A673 (cell line): ENCODE data around the gene NANS. TPM values are rescaled to one million over a fixed set of nuclear protein-coding genes. Genes with fewer than 3 reads are reported as not detected.

Source experiments
- BruUV-seq: library from RNA; stranded (reverse); fragments of 400-500 nt; replicated peaks from 2 replicates; lab custom pipeline; 2021; lab: Mats Ljungman, UMichigan
- CTCF ChIA-PET: fragments of 300-600 bp; sonication (Branson Sonifier 250); formaldehyde crosslinking; loops from one replicate; lab custom pipeline; 2022; ENCODE audit warnings: antibody characterized with exemption; lab: Charles Lee
- POLR2A ChIA-PET: fragments of 300-600 bp; sonication (Branson Sonifier 250); formaldehyde crosslinking; loops from one replicate; lab custom pipeline; 2022; ENCODE audit warnings: antibody characterized with exemption; ENCODE audit not compliant: low non-redundant PET; lab: Charles Lee
- DNase-seq: peaks from one replicate; pipeline ENCODE4 v3.0.0-alpha.2; 2015; ENCODE audit warnings: low spot score
- H3K27ac ChIP-seq: fragments of 200-600 bp; sonication (generic); 2 replicates; pipeline ENCODE4 v1.5.1; 2016; ENCODE audit warnings: mixed run types, low read depth, mild to moderate bottlenecking, mixed read lengths, antibody characterized with exemption, low read length; ENCODE audit not compliant: poor library complexity, severe bottlenecking
- H3K27me3 ChIP-seq: fragments of 200-600 bp; sonication (generic); replicated peaks from 2 replicates; pipeline ENCODE4 v1.6.1; 2017; ENCODE audit warnings: mixed run types, low read depth, mild to moderate bottlenecking, mixed read lengths, antibody characterized with exemption, low read length; ENCODE audit not compliant: insufficient read depth, poor library complexity
- H3K36me3 ChIP-seq: fragments of 200-600 bp; sonication (generic); 2 replicates; pipeline ENCODE4 v1.6.1; 2016; ENCODE audit warnings: mixed run types, mild to moderate bottlenecking, mixed read lengths, antibody characterized with exemption, low read length; ENCODE audit not compliant: insufficient read depth, poor library complexity, severe bottlenecking
- H3K4me1 ChIP-seq: fragments of 200-600 bp; sonication (generic); 2 replicates; pipeline ENCODE4 v1.6.1; 2017; ENCODE audit warnings: mixed run types, mild to moderate bottlenecking, mixed read lengths, antibody characterized with exemption, low read length; ENCODE audit not compliant: insufficient read depth, poor library complexity, severe bottlenecking
- H3K4me3 ChIP-seq: fragments of 200-600 bp; sonication (generic); 2 replicates; pipeline ENCODE4 v1.5.1; 2016; ENCODE audit warnings: low read depth, mixed run types, mild to moderate bottlenecking, mixed read lengths, low read length; ENCODE audit not compliant: poor library complexity, severe bottlenecking
- H3K9me3 ChIP-seq: fragments of 200-600 bp; sonication (generic); 2 replicates; pipeline ENCODE4 v1.6.1; 2016; ENCODE audit warnings: mixed run types, low read depth, mild to moderate bottlenecking, mixed read lengths, antibody characterized with exemption, low read length; ENCODE audit not compliant: poor library complexity, severe bottlenecking
- CTCF ChIP-seq: fragments of 300-800, 200-600 bp; sonication (generic); conservative IDR thresholded peaks from 2 replicates; pipeline ENCODE4 v1.5.1; 2017; ENCODE audit warnings: low read depth, mild to moderate bottlenecking, antibody characterized with exemption, low read length, moderate library complexity, mixed read lengths
- EZH2 ChIP-seq: fragments of 200-600 bp; sonication (generic); IDR thresholded peaks from 2 replicates; pipeline ENCODE4 v1.6.1; 2017; ENCODE audit warnings: borderline replicate concordance, low read depth, mild to moderate bottlenecking, mixed read lengths, antibody characterized with exemption, low read length; ENCODE audit not compliant: poor library complexity, severe bottlenecking
- intact Hi-C: fragments of 100-400 bp; cut with micrococcal nuclease; formaldehyde crosslinking; loops from one replicate; pipeline ENCODE4 v1.10.0; 2022; ENCODE audit not compliant: unreplicated experiment
- total RNA-seq: library from RNA; stranded (reverse); gene quantifications from 2 replicates; pipeline ENCODE4 v1.2.3, GENCODE V29; 2021

NANS gene
- total RNA-seq, 1 experiment from 2014 or later: 40.6 TPM

- BruUV-seq: no TSS peak
- CTCF ChIA-PET: no interaction called here
- Histone ChIP-seq H3K9me3 (no peaks in the 10 kb centered on the region), H3K27ac (no peak overlapping the region), H3K27me3 (no peaks in the 10 kb centered on the region), H3K36me3 (no peaks in the 10 kb centered on the region), H3K4me1 (no peaks in the 10 kb centered on the region), H3K4me3 (no peak overlapping the region)
- TF ChIP-seq EZH2 (no peak), CTCF (no peak)
- no peak for DNase-seq
- intact Hi-C loops: no loop called here
- POLR2A ChIA-PET: no interaction called here
Measured at GRCh38 chr9:98100456-98100855, 43.9 kb downstream of the NANS start.

- Histone ChIP-seq H3K36me3 (no peaks in the 10 kb centered on the region), H3K27ac (no peak overlapping the region), H3K4me1 (no peaks in the 10 kb centered on the region), H3K4me3 (no peak overlapping the region), H3K9me3 (no peaks in the 10 kb centered on the region), H3K27me3 (no peaks in the 10 kb centered on the region)
- CTCF ChIA-PET: no interaction called here
- POLR2A ChIA-PET: no interaction called here
- intact Hi-C loops: no loop called here
- no TSS peak for BruUV-seq
- DNase-seq: no peak
- TF ChIP-seq EZH2: no peak
- TF ChIP-seq CTCF: no peak
Measured at GRCh38 chr9:98101416-98101815, 44.9 kb downstream of the NANS start.

- no peak overlapping the region for H3K27ac ChIP-seq
- no peak overlapping the region for H3K4me3 ChIP-seq
- ChIA-PET CTCF (no interaction called here), POLR2A (no interaction called here)
- BruUV-seq: no TSS peak
- no peaks in the 10 kb centered on the region for H3K36me3 ChIP-seq
- H3K9me3 ChIP-seq: no peaks in the 10 kb centered on the region
- H3K27me3 ChIP-seq: no peaks in the 10 kb centered on the region
- no peak for TF ChIP-seq EZH2
- no peak for TF ChIP-seq CTCF
- intact Hi-C loops: no loop called here
- no peak for DNase-seq
- no peaks in the 10 kb centered on the region for H3K4me1 ChIP-seq
Measured at GRCh38 chr9:98101868-98102273, 45.3 kb downstream of the NANS start.
